Left renal pelvis (tissue), 4 donors: ENCODE data around the gene ADCY10. TPM values are rescaled to one million over a fixed set of nuclear protein-coding genes. Genes with fewer than 3 reads are reported as not detected.

Source experiments
- DNase-seq, 4 donors: peaks; one replicate each; pipeline ENCODE4 v3.0.0-alpha.2; 2013; ENCODE audit warnings: low read depth in 4 of 4, low spot score in 3 of 4
- polyA plus RNA-seq, 4 donors: library from polyadenylated mRNA; unstranded; fragments of 120-200 nt; gene quantifications; one replicate each; pipeline ENCODE4 v1.2.1, GENCODE V29; 2013; ENCODE audit not compliant: insufficient read length in 4 of 4

The ADCY10 gene
- polyA plus RNA-seq, 4 donors, result 0.07 to 0.96 (median 0.39) TPM

DNA sequence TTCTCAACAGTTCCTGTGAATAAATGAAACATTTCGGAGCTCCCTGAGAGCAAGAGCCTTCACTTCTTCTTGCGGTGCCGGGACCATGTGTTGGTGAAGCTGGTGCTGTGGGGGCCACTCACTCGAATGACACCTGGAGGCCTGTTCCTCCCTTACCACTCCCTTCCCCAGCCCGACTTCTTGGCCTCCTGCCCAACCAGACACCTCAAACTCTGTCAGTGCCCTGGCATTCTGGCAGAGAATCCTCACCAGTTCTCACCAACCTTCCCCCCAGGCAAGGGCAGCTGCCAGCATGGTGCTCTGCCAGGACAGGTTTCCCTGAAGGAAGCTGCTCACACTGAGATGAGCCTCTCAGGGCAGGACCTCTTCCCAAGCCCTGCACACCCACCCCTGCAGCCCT, 123.8 kb downstream of the ADCY10 start:
- no peak for DNase-seq

DNA sequence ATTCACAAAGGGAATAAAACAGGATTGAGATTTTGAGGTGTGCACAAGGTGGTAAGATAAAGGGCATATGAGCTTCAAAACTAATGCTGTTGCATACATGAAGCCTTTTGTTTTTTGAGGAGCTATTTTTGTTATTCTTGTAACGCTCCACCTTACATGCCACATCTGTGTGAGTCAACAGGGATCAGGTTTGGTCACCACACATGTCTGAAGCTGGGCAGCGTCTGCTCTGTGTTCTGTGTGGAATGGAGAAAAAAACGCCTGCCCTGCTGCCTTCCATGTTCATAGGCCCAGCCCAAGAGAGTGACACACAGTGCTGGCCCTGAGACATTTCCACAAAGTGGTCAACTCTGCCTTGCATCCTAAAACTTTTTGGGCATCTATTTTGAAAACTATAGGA, 124.4 kb downstream of the ADCY10 start:
- DNase-seq, result no peak

DNA sequence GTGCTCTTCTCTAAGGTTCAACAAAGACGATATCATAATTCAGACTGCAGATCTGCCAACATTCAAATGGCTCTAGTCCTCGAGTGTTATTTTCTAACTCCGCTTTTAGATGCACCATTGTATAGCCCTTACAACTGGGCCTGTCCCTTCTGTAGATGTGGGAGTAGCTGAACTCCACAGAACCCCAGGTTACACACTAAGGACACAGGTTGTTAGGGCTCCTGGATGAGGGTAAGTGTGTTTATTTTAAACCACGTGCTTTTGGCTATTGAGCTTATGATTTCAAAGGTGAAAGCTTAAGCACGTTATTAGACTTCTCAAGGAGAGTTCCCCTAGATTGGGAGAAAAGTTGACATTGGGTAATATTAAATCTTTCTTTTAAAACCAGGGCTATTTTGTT, 127.4 kb downstream of the ADCY10 start:
- no peak for DNase-seq

DNA sequence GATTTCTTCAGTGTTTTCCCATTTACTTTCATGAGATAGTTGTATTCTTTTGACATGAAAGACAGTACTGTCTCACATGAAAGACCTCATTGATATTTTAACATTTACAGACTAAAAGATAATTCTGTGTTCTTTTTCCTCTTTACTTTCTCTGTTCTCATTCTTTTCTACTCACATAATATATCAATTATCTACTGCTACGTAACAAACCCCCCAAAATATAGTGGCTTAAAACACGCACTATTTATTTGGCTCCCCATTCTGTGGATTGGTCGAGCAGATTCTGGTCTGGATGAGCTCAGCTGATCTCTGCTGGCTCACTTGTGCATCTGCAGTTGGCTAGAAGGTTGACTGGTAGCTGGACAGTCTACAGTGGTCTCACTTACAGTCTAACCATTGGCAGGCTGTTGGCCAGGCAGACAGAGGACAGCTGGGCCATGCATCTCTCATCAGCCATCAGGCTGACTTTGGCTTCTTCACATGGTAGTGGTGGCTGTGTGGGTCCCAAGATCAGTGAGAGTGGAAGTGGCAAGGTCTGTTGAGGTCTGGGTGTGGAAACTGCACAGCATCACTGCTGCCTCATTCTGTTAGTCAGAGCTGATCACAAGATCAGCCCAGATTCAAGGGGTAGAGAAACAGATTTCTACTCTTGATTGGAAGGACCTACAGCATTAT, 128.9 kb downstream of the ADCY10 start:
- DNase-seq, result no peak

DNA sequence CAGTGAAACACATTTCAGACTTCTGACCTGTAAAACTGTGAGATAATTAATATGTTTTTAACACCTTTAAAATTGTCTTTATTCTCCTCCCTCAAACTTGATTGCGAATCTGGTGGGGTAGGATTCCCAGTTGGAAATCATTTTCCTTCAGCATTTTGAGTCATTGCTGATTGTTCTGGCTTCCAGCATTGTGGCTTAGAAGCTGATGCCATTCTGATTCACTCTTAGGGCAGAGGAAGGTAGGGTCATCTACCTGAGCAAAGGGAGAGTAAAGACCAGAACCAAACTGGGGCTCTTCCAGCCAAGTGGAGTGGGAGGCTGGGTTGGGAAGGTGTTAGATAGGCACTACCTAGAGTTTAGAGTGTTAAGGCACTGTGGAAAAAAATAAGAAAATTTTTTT, 131.0 kb downstream of the ADCY10 start:
- DNase-seq, result no peak

DNA sequence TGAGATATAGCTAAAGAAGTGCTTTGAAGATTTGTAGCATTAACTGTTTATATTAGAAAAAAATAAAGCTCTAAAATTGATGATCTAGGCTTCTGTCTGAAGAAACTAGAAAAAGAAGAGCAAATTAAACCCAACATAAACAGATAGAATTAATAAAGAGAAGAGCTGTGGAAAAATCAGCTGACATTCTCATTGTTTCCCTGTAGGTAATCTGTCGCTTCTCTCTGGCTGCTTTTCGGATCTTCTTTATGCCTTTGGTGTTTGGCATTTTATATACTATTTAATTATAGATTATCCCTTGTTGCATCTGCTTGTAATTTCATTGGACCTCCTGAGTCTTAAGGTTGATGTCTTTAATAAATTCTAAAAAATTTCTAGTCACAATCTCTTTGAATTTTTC, 132.4 kb downstream of the ADCY10 start:
- DNase-seq, result no peak

DNA sequence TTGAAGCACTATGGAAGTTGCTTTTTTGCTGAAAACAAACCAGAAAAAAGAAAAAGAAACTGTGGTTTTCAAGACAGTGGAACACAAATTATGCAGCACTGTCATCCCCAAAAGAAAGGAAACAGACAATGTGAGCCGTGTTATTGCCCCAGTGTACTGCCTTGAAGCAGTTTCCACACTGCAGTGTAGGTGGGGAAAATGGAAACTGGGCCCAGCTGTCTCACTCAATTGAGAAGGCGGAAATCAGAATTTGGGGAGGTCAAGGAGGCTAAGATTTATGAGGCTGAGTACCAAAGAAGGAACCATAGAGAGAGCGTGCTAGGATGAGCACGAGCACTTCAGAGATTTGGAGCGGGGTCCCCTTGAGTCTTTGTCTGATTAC, 136.7 kb downstream of the ADCY10 start:
- DNase-seq, result no peak

DNA sequence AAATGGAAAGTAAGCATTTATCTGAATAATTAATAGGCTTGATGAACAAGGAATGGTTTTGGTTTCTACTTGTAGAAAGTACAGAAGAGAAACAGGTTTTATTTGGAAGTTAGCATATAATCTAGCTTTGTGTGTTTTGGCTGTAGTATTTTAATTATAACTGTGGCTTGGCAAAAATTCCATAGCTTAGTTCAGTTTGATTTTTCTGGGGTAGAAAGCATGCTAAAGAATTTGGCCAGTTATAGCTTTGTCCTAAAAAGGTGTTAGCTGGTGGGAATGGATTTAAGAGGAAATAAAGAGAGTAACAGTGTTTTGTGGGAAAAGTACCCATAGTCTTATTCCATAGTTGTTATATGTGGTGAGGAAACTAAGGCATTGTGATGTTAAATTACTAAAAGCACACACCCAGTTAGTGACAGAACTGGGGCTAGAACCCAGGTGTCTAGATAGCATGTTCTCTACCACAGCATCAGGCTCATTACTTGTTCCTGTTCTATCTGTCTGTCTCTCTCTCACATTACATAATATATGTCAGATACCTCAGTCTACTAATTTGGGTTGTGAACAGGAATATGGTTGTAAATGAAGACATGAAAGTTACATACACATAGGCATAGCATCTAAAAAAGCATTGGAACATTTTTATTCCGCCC, 137.2 kb downstream of the ADCY10 start:
- no peak for DNase-seq

DNA sequence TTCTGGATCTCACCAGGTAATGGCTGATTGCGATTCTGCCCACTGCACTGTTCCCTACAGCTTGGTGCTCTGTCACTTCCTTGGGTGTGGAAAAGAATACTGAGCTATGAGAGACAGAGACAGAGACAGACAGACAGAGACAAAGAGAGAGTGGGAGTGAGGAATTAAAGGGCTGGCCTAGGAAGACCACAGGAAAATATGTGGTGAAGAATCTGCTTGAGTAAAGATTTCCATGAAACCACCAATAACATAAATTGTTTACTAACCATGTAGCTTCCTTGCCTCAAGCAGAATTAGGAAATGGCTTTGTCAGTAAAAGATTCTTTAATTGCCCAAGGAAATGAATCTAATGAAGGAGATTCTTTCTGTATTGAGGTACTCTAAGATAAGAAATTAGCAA, 137.8 kb downstream of the ADCY10 start:
- DNase-seq, result no peak

DNA sequence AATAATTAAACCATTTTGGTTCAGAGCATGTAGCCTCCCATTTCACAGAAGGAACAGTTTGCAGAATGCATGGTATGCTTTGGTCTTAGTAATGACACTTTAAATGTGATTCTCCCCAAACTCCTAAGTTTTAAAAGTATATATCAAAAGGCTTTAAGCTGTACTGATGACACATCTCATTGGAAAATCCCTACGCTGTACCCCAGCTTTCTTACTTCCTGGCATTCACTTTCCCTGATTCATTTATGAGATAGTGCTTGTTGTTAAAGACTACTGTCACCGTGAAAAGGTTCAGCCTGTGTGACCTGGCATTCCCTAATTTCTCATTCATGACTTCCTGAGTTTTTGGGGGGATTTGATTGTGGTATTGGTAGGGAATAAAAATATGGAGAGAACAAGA, 138.8 kb downstream of the ADCY10 start:
- no peak for DNase-seq

DNA sequence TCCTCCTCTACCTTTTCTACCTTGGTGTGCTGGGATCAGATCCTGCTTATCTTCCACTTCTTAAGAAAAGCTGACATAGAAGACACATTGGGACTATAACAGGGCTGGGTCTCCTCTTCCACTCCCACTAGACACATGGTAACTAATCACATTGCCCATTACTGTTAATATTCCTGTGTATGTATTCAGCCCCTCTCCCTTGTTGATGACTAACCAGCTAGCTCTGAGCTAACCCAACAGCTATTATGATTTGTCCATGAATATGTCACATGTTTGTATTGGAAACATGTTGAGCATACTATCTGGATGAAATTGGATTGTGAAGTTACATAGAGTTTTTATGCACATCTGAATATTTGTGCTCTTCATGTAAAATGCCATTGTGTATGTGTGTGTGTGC, 139.2 kb downstream of the ADCY10 start:
- DNase-seq, result no peak

DNA sequence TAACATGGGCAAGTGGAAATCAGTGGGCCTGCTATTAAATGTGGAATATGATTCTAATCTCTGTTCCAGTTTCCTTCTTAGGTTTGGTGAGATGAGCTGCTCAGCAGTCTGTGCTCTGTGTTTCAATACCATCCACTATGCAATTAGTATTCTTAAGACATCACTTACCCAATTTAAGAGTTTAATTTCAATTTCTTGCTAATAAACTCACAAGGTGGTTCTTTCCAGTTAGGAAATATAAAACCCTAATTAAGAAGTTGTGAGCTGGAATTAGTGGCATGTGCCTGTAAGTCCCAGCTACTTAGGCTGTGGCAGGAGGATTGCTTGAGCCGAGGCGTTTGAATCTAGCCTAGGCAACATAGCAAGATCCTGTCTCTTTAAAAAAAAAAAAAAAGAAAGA, 140.4 kb downstream of the ADCY10 start:
- DNase-seq, result no peak

DNA sequence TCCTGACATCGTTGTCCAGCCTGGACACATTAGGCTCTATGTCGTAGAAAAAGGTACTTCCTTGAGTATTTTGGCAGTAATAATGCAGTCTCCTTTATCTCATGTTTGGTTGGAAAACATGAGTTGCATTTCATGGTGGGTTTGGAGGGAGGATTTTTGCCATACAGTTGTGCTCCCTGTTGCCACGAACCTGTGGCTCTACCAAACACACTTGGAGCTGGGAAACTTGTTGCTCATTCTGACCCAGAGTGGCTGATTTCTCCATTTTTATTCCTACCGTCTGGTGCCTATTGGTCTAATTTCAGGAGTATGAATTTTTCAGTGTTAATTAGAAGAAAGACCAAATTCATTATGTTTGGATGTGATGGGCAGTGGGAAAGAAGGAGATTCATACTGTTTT, 141.5 kb downstream of the ADCY10 start:
- DNase-seq, result no peak

DNA sequence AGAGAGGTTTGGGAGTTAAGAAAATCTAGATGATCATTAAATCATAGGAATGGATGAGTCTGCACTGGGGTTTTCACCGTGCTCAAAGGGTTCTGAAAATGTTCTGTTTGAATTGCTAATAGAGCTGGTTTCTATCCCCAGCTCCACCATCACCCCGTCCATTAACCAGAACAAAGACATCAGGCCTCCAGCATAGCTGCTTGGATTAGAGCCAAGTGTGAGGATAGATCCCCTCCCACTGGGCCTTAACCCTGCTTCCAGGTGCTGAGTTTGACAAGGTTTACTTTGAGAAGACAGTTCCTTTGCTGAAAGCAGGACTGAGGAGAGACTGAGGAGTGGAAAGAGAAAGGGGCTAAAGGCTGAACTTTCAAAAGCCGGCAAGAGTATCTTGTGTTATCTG, 143.8 kb downstream of the ADCY10 start:
- DNase-seq, result no peak

DNA sequence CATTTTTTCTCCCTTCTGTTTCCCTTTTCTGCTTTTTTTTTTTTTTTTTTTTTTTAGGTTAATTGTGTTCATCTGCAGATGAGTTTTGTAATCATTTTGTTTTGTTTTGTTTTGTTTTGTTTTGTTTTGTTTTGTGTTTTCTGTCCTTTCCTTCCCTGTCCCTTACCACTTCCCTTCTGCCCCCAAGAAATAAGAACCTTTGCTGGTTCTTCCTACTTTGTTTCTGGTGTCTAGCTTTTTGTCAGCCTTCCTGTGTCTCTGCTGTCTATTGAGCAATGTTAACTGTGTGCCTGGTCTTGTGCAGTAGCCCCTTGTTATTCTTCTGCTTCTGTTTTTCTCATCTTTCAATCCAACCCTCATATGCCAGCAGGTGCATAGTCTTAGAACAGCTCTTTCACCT, 146.2 kb downstream of the ADCY10 start:
- no peak for DNase-seq

DNA sequence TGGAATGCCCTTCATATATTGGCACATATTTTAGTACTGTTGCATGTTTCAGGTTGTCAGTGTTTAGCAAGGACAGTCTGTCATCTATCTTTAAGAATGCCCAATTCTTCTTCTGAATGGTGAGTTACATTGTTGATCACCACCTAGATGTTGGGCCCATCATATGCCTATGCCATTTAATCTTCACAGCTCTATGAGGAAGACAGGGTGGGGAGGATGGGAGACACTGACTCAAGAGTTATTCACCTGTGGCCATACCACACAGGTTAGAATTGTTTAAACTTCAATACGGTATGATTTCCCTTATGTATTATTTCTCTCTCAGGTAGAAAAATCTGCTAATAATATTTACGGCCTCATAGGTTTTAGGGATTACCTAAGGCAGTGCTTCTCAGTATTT, 147.4 kb downstream of the ADCY10 start:
- DNase-seq, result no peak

DNA sequence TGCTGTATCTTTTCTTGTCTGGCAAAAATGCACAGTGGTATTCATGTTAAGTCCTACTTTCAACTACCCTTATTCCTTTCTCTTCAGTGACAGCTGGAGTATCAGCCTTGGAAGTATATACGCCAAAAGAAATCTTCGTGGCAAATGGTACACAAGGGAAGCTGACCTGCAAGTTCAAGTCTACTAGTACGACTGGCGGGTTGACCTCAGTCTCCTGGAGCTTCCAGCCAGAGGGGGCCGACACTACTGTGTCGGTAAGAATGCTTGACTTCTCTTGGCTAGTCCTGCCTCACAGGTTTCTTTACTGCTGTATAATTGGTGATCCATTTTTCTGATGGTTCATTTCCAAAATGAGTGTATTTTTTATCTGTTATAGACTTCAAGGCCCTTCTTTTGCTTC, 148.4 kb downstream of the ADCY10 start:
- no peak for DNase-seq

DNA sequence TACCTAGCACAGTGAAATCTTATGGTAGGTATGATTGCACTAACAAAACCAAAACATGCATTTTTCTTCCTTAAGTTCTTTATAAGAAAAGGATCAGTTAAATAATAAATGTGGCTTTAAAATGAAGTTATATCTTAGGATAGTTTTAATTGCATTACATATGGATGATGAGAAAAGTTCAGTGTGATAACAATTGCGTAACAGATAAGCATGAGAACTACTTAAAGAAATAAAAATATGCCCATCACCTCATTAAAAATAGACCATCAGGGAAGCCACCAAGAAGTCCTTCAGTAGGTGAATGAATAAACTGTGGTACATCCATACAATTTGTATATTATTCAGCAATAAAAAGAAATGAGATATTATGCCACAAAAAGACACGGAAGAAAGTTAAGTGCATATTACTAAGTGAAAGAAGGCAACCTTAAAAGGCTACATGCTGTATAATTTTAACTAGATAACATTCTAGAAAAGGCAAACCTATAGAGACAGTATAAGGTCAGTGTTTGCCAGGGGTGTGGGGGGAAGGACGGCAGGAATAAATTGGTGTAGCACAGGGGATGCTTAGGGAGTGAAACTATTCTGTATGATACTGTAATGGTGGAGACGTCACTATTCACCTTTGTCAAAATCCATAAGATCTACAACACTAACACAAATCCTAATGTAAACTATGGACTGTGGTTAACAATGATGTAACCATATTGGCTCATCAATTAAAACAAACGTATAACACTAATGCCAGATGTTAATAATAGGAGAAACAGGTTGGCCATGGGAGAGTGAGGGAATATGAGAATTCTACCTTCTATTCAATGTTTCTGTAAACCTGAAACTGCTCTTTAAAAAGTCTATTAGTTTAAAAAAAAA, 149.2 kb downstream of the ADCY10 start:
- no peak for DNase-seq

DNA sequence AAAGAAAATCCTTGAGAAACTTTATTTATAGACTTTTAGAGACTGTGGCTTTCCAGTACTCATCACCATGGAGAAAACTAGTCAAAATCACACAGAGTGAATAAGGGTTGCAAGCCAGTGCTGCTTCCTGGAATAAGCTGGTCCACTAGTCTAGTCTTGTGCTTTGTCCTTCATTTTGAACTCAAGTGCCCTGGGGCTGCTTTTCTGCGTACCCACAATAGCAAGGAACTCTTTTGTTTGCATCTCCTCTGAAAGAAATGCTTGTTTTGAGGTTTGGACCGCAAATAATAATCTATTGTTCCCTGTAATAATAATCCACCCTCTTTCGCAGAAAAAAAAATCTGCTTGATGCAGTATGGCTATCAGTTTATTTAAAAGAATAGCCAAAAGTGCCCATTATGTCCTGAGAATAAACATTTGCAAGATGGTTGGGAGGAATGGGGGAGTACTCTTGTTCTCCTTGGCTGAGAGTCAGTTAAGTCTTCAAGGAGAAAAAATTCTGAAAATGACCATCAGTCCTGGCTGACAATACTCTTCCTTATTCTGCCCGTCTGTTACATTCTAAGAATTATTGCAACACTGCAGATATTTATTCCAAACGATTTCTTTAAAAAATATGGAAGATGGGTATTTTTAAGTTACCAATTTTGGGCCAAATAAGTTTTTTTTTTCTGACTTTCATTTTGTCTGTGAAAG, 150.3 kb downstream of the ADCY10 start:
- no peak for DNase-seq

DNA sequence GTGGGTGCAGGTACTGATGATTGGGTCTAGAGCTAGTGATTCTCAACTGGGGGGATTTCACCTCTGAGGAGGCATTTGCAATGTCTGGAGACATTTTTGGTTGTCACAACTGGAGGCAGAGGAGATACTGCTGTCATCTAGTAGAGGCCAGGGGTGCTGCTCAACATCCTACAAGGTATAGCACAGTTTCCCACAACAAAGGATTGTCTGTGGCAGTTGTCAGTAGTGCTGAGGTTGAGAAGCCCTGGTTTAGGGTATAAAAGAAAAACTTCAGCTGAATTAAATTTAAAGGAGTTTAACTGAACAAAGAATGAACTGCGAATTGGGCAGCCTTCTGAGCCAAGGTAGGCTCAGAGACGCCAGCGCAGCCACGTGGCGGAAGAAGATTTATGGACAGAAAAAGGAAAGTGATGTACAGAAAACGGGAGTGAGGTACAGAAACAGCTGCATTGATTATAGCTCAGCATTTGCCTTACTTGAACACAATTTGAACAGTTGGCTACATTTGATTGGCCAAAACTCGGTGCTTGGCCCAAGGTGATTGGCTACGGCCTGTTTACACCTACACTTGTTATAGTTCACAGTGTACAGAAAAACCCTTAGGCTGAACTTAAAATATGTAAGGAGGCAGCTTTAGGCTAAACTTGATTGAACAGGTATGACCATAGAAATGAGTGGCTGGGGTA, 151.7 kb downstream of the ADCY10 start:
- DNase-seq, result no peak

DNA sequence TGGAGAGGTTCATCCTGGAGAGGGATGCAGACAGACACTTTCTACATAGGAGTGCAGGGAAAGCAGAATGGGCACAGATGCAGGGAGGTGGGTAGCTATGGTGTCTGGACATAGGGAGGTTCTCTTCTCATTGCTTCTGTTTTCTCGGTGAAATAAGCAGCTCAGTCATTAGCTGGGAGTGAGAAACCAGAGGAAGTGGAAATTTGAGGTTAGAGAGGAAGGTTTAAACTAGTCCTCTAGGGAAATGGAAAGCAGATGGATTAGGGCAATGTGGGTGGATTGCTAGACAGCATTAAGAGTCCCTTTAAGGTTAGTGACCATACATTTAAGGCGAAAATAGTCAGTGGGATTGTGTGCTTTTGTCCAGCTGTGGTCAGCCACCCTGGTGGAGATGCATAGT, 152.5 kb downstream of the ADCY10 start:
- no peak for DNase-seq
